IMR-90 (cell line): Measurements from ENCODE around the gene BRD4. TPM values are rescaled to one million over a fixed set of nuclear protein-coding genes. Genes with fewer than 3 reads are reported as not detected.

Experiments used
- ATAC-seq: fragments of 200-7000 bp; cut with Tn5 transposase; 2 replicates; pipeline ENCODE4 v1.9.1; 2020; ENCODE audit warnings: low read depth, mild to moderate bottlenecking, moderate library complexity
- BruUV-seq: library from RNA; stranded (reverse); fragments of 400-500 nt; replicated peaks from 2 replicates; lab custom pipeline; 2021; lab: Mats Ljungman, UMichigan
- CTCF ChIA-PET: fragments of 300-600 bp; formaldehyde crosslinking; extraction: SDS; loops from one replicate; lab custom pipeline; 2021; ENCODE audit warnings: antibody characterized with exemption; lab: Yijun Ruan, JAX
- POLR2A ChIA-PET: fragments of 300-600 bp; sonication (Branson Sonifier 250); formaldehyde crosslinking; loops from one replicate; lab custom pipeline; 2022; ENCODE audit warnings: antibody characterized with exemption; ENCODE audit not compliant: unreplicated experiment; lab: Charles Lee
- DNase-seq: peaks from one replicate; pipeline ENCODE4 v3.0.0; 2013
- H2AFZ ChIP-seq: replicated peaks from 2 replicates; pipeline ENCODE3; 2013; ENCODE audit warnings: low read length, mild to moderate bottlenecking; ENCODE audit not compliant: poor library complexity
- H2AK5ac ChIP-seq: 2 replicates; pipeline ENCODE4 v1.6.1; 2013; ENCODE audit warnings: low read depth, low read length, inconsistent platforms
- H2AK9ac ChIP-seq: replicated peaks from 2 replicates; pipeline ENCODE3; 2013; ENCODE audit warnings: mild to moderate bottlenecking, low read depth, low read length, moderate library complexity; ENCODE audit not compliant: poor library complexity
- H2BK120ac ChIP-seq: 2 replicates; pipeline ENCODE4 v1.6.1; 2013; ENCODE audit warnings: low read depth, low read length, inconsistent platforms
- H2BK15ac ChIP-seq: 3 replicates; pipeline ENCODE4 v1.6.1; 2013; ENCODE audit warnings: low read depth, low read length, inconsistent platforms
- H2BK20ac ChIP-seq: 2 replicates; pipeline ENCODE4 v1.6.1; 2013; ENCODE audit warnings: low read depth, mild to moderate bottlenecking, inconsistent platforms, low read length, moderate library complexity
- H2BK5ac ChIP-seq: 2 replicates; pipeline ENCODE4 v1.6.1; 2013; ENCODE audit warnings: mild to moderate bottlenecking, low read depth, low read length, inconsistent platforms; ENCODE audit not compliant: poor library complexity, severe bottlenecking
- H3K14ac ChIP-seq: replicated peaks from 2 replicates; pipeline ENCODE4 v1.6.1; 2013; ENCODE audit warnings: low read depth, low read length, inconsistent platforms
- H3K18ac ChIP-seq: 2 replicates; pipeline ENCODE4 v1.6.1; 2013; ENCODE audit warnings: low read depth, low read length, control low read depth
- H3K23ac ChIP-seq: 2 replicates; pipeline ENCODE4 v1.6.1; 2013; ENCODE audit warnings: low read depth, low read length, inconsistent platforms
- H3K27ac ChIP-seq: 2 replicates; pipeline ENCODE4 v1.5.1; 2013; ENCODE audit warnings: mild to moderate bottlenecking, control low read depth, low read length; ENCODE audit not compliant: insufficient read depth
- H3K27me3 ChIP-seq: 2 replicates; pipeline ENCODE4 v1.6.1; 2013; ENCODE audit warnings: low read length; ENCODE audit not compliant: control insufficient read depth, insufficient read depth
- H3K36me3 ChIP-seq: 2 replicates; pipeline ENCODE4 v1.6.1; 2013; ENCODE audit warnings: low read length, mixed read lengths; ENCODE audit not compliant: control insufficient read depth, insufficient read depth
- H3K4ac ChIP-seq: 2 replicates; pipeline ENCODE4 v1.6.1; 2013; ENCODE audit warnings: low read depth, low read length, inconsistent platforms
- H3K4me1 ChIP-seq: 2 replicates; pipeline ENCODE4 v1.6.1; 2013; ENCODE audit warnings: low read length, mixed read lengths; ENCODE audit not compliant: control insufficient read depth, insufficient read depth
- H3K4me2 ChIP-seq: 2 replicates; pipeline ENCODE4 v1.6.1; 2013; ENCODE audit warnings: low read depth, mild to moderate bottlenecking, control low read depth, low read length, moderate library complexity
- H3K4me3 ChIP-seq: 2 replicates; pipeline ENCODE4 v1.5.1; 2013; ENCODE audit warnings: low read depth, mild to moderate bottlenecking, control low read depth, low read length, moderate library complexity; ENCODE audit not compliant: insufficient read depth
- H3K56ac ChIP-seq: 2 replicates; pipeline ENCODE4 v1.6.1; 2013; ENCODE audit warnings: low read length, inconsistent platforms; ENCODE audit not compliant: insufficient read depth; ENCODE audit errors: extremely low read depth
- H3K79me1 ChIP-seq, 2 experiments: 2 replicates each; pipeline ENCODE4 v1.6.1; 2013; ENCODE audit warnings: low read length in 2 of 2, inconsistent platforms in 1 of 2, low read depth in 1 of 2
- H3K9ac ChIP-seq: 2 replicates; pipeline ENCODE4 v1.6.1; 2013; ENCODE audit warnings: low read depth, low read length, control low read depth
- H3K9me1 ChIP-seq: 2 replicates; pipeline ENCODE4 v1.6.1; 2013; ENCODE audit warnings: low read length, inconsistent platforms; ENCODE audit not compliant: insufficient read depth
- H3K9me3 ChIP-seq: 2 replicates; pipeline ENCODE4 v1.6.1; 2013; ENCODE audit warnings: low read length; ENCODE audit not compliant: control insufficient read depth, insufficient read depth
- H4K20me1 ChIP-seq: 2 replicates; pipeline ENCODE4 v1.6.1; 2013; ENCODE audit warnings: low read length, inconsistent platforms; ENCODE audit not compliant: insufficient read depth
- H4K5ac ChIP-seq: 2 replicates; pipeline ENCODE4 v1.6.1; 2013; ENCODE audit warnings: mild to moderate bottlenecking, low read depth, low read length, control low read depth
- H4K8ac ChIP-seq, 2 experiments: 2 replicates each; pipeline ENCODE4 v1.6.1; 2013; ENCODE audit warnings: low read depth in 2 of 2, low read length in 2 of 2, control low read depth in 1 of 2, inconsistent platforms in 1 of 2
- H4K91ac ChIP-seq: 2 replicates; pipeline ENCODE4 v1.6.1; 2013; ENCODE audit warnings: low read depth, low read length, inconsistent platforms; ENCODE audit not compliant: insufficient read depth
- CEBPB ChIP-seq: IDR thresholded peaks from 2 replicates; pipeline ENCODE4 v1.6.1; 2012; ENCODE audit warnings: low read depth, low read length, improper control_type of control experiment
- MAFK ChIP-seq: IDR thresholded peaks from 2 replicates; pipeline ENCODE4 v1.6.1; 2012; ENCODE audit warnings: low read depth, low read length, improper control_type of control experiment
- SMC3 ChIP-seq: fragments of 150-350 bp; IDR thresholded peaks from 2 replicates; pipeline ENCODE4 v1.6.1; 2016; ENCODE audit warnings: low read depth, mild to moderate bottlenecking, antibody characterized with exemption, low read length, moderate library complexity
- WGBS, 2 experiments: methylation state at CpG; one replicate each; pipeline versions ENCODE4 v1.1.5 to v1.1.7; 2013; ENCODE audit warnings: missing lambda C conversion rate in 2 of 2; ENCODE audit not compliant: insufficient read length in 1 of 2; ENCODE audit errors: extremely low coverage in 2 of 2; 5-methylcytosine and 5-hydroxymethylcytosine counted together
- dilution Hi-C: fragments of 300-500 bp; cut with HindIII; formaldehyde crosslinking; loops from one replicate; pipeline ENCODE4 v1.14.3; 2018; ENCODE audit warnings: low sequenced_read_pairs; ENCODE audit not compliant: unreplicated experiment
- in situ Hi-C: fragments of 300-500 bp; cut with MboI; formaldehyde crosslinking; loops from 3 replicates; pipeline ENCODE4 v1.14.3; 2019; ENCODE audit warnings: low sequenced_read_pairs, inconsistent platforms, mixed read lengths
- intact Hi-C: fragments of 100-400 bp; cut with micrococcal nuclease; formaldehyde crosslinking; loops from 2 replicates; pipeline ENCODE4 v1.10.0; 2022
- polyA plus RNA-seq, 3 experiments: library from polyadenylated mRNA; depleted of rRNA; stranded (reverse); fragments of >200 nt; gene quantifications; 2 replicates each; pipeline ENCODE4 v1.2.3, GENCODE V29; 2012; ENCODE audit warnings: low replicate concordance in 1 of 3
- total RNA-seq: library from RNA; depleted of rRNA; stranded (reverse); fragments of >200 nt; gene quantifications from 2 replicates; pipeline ENCODE4 v1.2.3, GENCODE V29; 2012

The BRD4 gene
- total and polyA plus RNA-seq, 2 of the 4 experiments (the other 2 are of a cell fraction), result 7.0 to 21.1 TPM

DNA sequence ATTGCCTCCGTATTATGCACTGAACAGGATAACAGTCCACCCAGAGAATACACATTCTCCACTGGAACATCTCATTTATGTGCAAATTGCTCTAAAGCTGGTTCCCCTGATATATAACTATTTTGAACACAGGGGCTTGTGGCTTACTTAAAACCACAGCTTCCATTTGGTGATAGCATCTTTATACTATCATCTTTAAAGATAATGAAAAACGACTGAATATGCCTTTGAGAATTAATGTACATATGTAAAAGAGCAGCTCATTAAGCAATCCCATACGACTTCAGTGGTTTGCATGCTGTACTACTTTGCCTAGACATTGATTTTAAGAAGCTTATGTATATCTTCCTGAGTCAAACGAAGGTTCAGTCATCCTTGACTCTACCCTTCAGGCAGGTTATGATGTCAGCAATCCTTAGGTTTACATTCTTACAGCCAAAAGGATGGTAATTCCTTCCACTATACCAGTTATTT is 40.8 kb downstream of the BRD4 start:
- H3K4me1 ChIP-seq, result peaks cover 44% of the 10 kb centered on the region

More for the DNA sequence above, 40.8 kb downstream of the BRD4 start:
- Histone ChIP-seq H2BK15ac (no peak overlapping the region), H3K9me1 (peaks cover 53% of the 10 kb centered on the region), H2AK9ac (no peak overlapping the region), H3K14ac (no peak overlapping the region), H4K8ac (no peak overlapping the region), H3K36me3 (peaks cover 1% of the 10 kb centered on the region; the same call in 1 of the 2 replicates), H2AFZ (no peak overlapping the region), H3K4me3 (no peak overlapping the region), H4K91ac (no peak overlapping the region), H3K23ac (no peak overlapping the region), H2BK20ac (no peak overlapping the region), H2BK5ac (no peak overlapping the region), H4K20me1 (peaks cover 99% of the 10 kb centered on the region), H4K5ac (no peak overlapping the region), H2BK120ac (no peak overlapping the region), H3K27me3 (no peaks in the 10 kb centered on the region), H3K9me3 (no peaks in the 10 kb centered on the region), H2AK5ac (no peak overlapping the region), H3K4ac (no peak overlapping the region), H3K27ac (no peak overlapping the region), H3K18ac (no peak overlapping the region), H3K56ac (no peak overlapping the region), H3K79me1 (peaks cover 3 to 89% of the 10 kb centered on the region in 2 experiments; a peak in 3 of 4 replicates), H3K9ac (no peak overlapping the region), H3K4me2 (no peak overlapping the region)
- no CpG with 5 or more reads among the region's 4 CpGs for WGBS, 2 experiments
- in situ Hi-C loops, result no loop called here
- ATAC-seq (no peak; the same call in 1 of the 2 replicates), DNase-seq (peak; percentile 81)
- ChIA-PET POLR2A (interaction anchor here (0.6 to 0.8 kb wide), 2 partner anchors 8 to 186 kb away, joined by 3 to 4 read pairs; no protein-coding TSS in a partner anchor), CTCF (interaction anchor here (0.5 to 1.1 kb wide), 4 partner anchors 11 to 124 kb away, joined by 3 read pairs; no protein-coding TSS in a partner anchor)
- dilution Hi-C loops, result no loop called here
- intact Hi-C loops, result loop anchor here (5.0 kb wide), 1 partner anchor 36 kb away; no protein-coding TSS in a partner anchor
- BruUV-seq, result no TSS peak
- TF ChIP-seq MAFK (peak; percentile 27; the same call in 1 of the 2 replicates), SMC3 (no peak), CEBPB (peak; percentile 53)
